ENCODE results near the gene TRAIP.

The TRAIP gene

GRCh38 chr3:49873623-49874022 lies 17.3 kb upstream of the TRAIP start:
- no peak for DNase-seq (ENCODE audit: low spot score)

- peak; percentile 25 for DNase-seq (ENCODE audit: low spot score)
Measured at GRCh38 chr3:49872801-49873281, 16.5 kb upstream of the TRAIP start.

GRCh38 chr3:49871531-49872153 lies 15.3 kb upstream of the TRAIP start:
- no peak for DNase-seq (ENCODE audit: low spot score)

GRCh38 chr3:49869525-49870126 lies 13.3 kb upstream of the TRAIP start, which contains the start of gene CAMKV:
Gene CAMKV, minus strand, starts transcription at chr3:49869906. Its CDS starts 7,518 bp downstream, at chr3:49862388.
- no peak for DNase-seq (ENCODE audit: low spot score)

- no peak for DNase-seq (ENCODE audit: low spot score)
Measured at GRCh38 chr3:49868862-49869466, 12.6 kb upstream of the TRAIP start.

GRCh38 chr3:49867871-49868321 lies 11.5 kb upstream of the TRAIP start:
- DNase-seq (ENCODE audit: low spot score), result no peak

GRCh38 chr3:49867400-49867799 lies 11.0 kb upstream of the TRAIP start:
- DNase-seq (ENCODE audit: low spot score), result no peak

GRCh38 chr3:49865198-49865784 lies 8.9 kb upstream of the TRAIP start:
- DNase-seq (ENCODE audit: low spot score), result no peak

- no peak for DNase-seq (ENCODE audit: low spot score)
Measured at GRCh38 chr3:49864505-49864904, 8.1 kb upstream of the TRAIP start.

- no peak for DNase-seq (ENCODE audit: low spot score)
Measured at GRCh38 chr3:49859576-49860305, 3.4 kb upstream of the TRAIP start.

- DNase-seq (ENCODE audit: low spot score), result no peak
Measured at GRCh38 chr3:49855662-49856061, 702 bp downstream of the TRAIP start.

- no peak for DNase-seq (ENCODE audit: low spot score)
Measured at GRCh38 chr3:49845694-49846093, 10.7 kb downstream of the TRAIP start.

GRCh38 chr3:49844464-49845183 lies 11.7 kb downstream of the TRAIP start:
- no peak for DNase-seq (ENCODE audit: low spot score)

- DNase-seq (ENCODE audit: low spot score), result no peak
Measured at GRCh38 chr3:49842843-49843517, 13.4 kb downstream of the TRAIP start.

GRCh38 chr3:49841806-49842205 lies 14.6 kb downstream of the TRAIP start:
- DNase-seq (ENCODE audit: low spot score), result no peak

GRCh38 chr3:49841126-49841696 lies 15.2 kb downstream of the TRAIP start:
- DNase-seq (ENCODE audit: low spot score), result no peak

- no peak for DNase-seq (ENCODE audit: low spot score)
Measured at GRCh38 chr3:49840388-49840787, 16.0 kb downstream of the TRAIP start.

- peak; percentile 81 for DNase-seq (ENCODE audit: low spot score)
Measured at GRCh38 chr3:49839193-49839809, 17.1 kb downstream of the TRAIP start.

- no peak for DNase-seq (ENCODE audit: low spot score)
Measured at GRCh38 chr3:49831341-49831740, 25.0 kb downstream of the TRAIP start.

GRCh38 chr3:49826016-49826415 lies 30.3 kb downstream of the TRAIP start:
- DNase-seq (ENCODE audit: low spot score), result peak; percentile 94

All from COLO829 (cell line).